Endodermal cell (in vitro differentiated cells): ENCODE data around the gene FTSJ1. TPM values are rescaled to one million over a fixed set of nuclear protein-coding genes. Genes with fewer than 3 reads are reported as not detected.

ENCODE experiments used
- DNase-seq: peaks from one replicate; pipeline ENCODE4 v3.0.0-alpha.2; 2017
- H3K27ac ChIP-seq: 2 replicates; pipeline ENCODE4 v1.5.1; 2013; ENCODE audit warnings: mild to moderate bottlenecking, low read depth, low read length, moderate library complexity
- H3K27me3 ChIP-seq: 2 replicates; pipeline ENCODE4 v1.6.1; 2013; ENCODE audit warnings: mild to moderate bottlenecking, low read length, moderate library complexity; ENCODE audit not compliant: insufficient read depth, control insufficient read depth, poor library complexity, severe bottlenecking
- H3K36me3 ChIP-seq: 2 replicates; pipeline ENCODE4 v1.7.0; 2013; ENCODE audit warnings: mild to moderate bottlenecking, low read length, moderate library complexity; ENCODE audit not compliant: control insufficient read depth, insufficient read depth
- H3K4me1 ChIP-seq: one replicate; pipeline ENCODE4 v1.7.0; 2013; ENCODE audit warnings: low read length; ENCODE audit not compliant: control insufficient read depth, insufficient read depth
- H3K4me3 ChIP-seq: 2 replicates; pipeline ENCODE4 v1.5.1; 2013; ENCODE audit warnings: mild to moderate bottlenecking, low read length, moderate library complexity
- H3K9ac ChIP-seq: 2 replicates; pipeline ENCODE4 v1.6.1; 2013; ENCODE audit warnings: mild to moderate bottlenecking, low read length, moderate library complexity; ENCODE audit not compliant: poor library complexity, severe bottlenecking; ENCODE audit errors: extremely low read depth
- H3K9me3 ChIP-seq: 2 replicates; pipeline ENCODE4 v1.6.1; 2013; ENCODE audit warnings: mild to moderate bottlenecking, low read length, moderate library complexity; ENCODE audit not compliant: control insufficient read depth
- H3K27ac Mint-ChIP-seq: 2 replicates; pipeline ENCODE4 v1.8.0; 2020; ENCODE audit warnings: mixed read lengths
- H3K27me3 Mint-ChIP-seq: 2 replicates; pipeline ENCODE4 v1.8.0; 2021; ENCODE audit warnings: mild to moderate bottlenecking, mixed read lengths; ENCODE audit not compliant: insufficient read depth
- H3K36me3 Mint-ChIP-seq: 2 replicates; pipeline ENCODE4 v1.8.0; 2020; ENCODE audit warnings: low read depth, mixed read lengths
- H3K4me1 Mint-ChIP-seq: 2 replicates; pipeline ENCODE4 v1.8.0; 2020; ENCODE audit warnings: mixed read lengths
- H3K4me3 Mint-ChIP-seq: 2 replicates; pipeline ENCODE4 v1.8.0; 2020; ENCODE audit warnings: mild to moderate bottlenecking, moderate library complexity, mixed read lengths
- H3K9me3 Mint-ChIP-seq: 2 replicates; pipeline ENCODE4 v1.8.0; 2020; ENCODE audit warnings: mild to moderate bottlenecking, mixed read lengths
- WGBS, 2 experiments: methylation state at CpG; one replicate each; pipeline versions ENCODE4 v1.1.5 to v1.1.7; 2013; ENCODE audit warnings: missing lambda C conversion rate in 2 of 2, mixed read lengths in 1 of 2; ENCODE audit not compliant: insufficient coverage in 1 of 2, insufficient read length in 1 of 2; 5-methylcytosine and 5-hydroxymethylcytosine counted together
- total RNA-seq, 2 donors: library from RNA; stranded (reverse); fragmentation: NEBNext Ultra II Directional in 1 of 2; extraction: Animal tissue kit (Norgen Biotek cat#: 25700) in 1 of 2; gene quantifications; 2 replicates in 1 of 2; 3 replicates in 1 of 2; pipeline ENCODE4 v1.2.1, GENCODE V29; 2021
- TF ChIP-seq, protein P1 (sequence below): fragments of 200-600 bp; sonication (generic); conservative IDR thresholded peaks from 2 replicates; pipeline ENCODE4 v1.5.0; 2021; ENCODE audit warnings: antibody characterized with exemption, mild to moderate bottlenecking

FTSJ1 gene
- total RNA-seq, 2 donors from 2014 or later = 47.3 to 54.3 TPM

DNA sequence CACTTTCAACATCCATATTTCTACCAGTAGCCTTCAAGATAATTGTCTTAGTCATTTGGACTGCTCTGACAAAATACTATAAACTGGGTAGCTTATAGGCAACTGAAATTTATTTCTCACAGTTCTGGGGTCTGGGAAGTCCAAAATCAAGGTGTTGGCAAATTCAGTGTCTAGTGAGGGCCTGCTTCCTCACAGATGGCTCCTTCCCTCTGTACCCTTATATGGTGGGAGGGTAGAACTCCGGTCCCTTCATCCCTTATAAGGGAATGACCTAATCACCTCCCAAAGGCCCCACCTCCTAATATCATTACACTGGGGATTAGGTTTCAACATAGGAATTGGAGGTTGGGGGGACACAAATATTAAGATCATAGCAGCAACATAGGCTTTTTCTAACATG lies 56.2 kb downstream of the FTSJ1 start:
- Mint-ChIP-seq H3K27me3 (no peaks in the 10 kb centered on the region), H3K4me1 (no peaks in the 10 kb centered on the region), H3K36me3 (peaks cover 17% of the 10 kb centered on the region), H3K4me3 (no peak overlapping the region), H3K9me3 (peaks cover 63% of the 10 kb centered on the region), H3K27ac (no peak overlapping the region)
- no peaks in the 10 kb centered on the region for H3K27me3 ChIP-seq
- H3K4me1 ChIP-seq = no peaks in the 10 kb centered on the region
- TF ChIP-seq, protein P1, sequence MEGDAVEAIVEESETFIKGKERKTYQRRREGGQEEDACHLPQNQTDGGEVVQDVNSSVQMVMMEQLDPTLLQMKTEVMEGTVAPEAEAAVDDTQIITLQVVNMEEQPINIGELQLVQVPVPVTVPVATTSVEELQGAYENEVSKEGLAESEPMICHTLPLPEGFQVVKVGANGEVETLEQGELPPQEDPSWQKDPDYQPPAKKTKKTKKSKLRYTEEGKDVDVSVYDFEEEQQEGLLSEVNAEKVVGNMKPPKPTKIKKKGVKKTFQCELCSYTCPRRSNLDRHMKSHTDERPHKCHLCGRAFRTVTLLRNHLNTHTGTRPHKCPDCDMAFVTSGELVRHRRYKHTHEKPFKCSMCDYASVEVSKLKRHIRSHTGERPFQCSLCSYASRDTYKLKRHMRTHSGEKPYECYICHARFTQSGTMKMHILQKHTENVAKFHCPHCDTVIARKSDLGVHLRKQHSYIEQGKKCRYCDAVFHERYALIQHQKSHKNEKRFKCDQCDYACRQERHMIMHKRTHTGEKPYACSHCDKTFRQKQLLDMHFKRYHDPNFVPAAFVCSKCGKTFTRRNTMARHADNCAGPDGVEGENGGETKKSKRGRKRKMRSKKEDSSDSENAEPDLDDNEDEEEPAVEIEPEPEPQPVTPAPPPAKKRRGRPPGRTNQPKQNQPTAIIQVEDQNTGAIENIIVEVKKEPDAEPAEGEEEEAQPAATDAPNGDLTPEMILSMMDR = no peak
- no peak for DNase-seq
- no CpG with 5 or more reads among the region's 1 CpG for WGBS, 2 experiments
- no peak overlapping the region for H3K4me3 ChIP-seq
- H3K27ac ChIP-seq = no peak overlapping the region
- no peaks in the 10 kb centered on the region for H3K9me3 ChIP-seq
- H3K9ac ChIP-seq = no peak overlapping the region
- peaks cover 12% of the 10 kb centered on the region for H3K36me3 ChIP-seq

DNA sequence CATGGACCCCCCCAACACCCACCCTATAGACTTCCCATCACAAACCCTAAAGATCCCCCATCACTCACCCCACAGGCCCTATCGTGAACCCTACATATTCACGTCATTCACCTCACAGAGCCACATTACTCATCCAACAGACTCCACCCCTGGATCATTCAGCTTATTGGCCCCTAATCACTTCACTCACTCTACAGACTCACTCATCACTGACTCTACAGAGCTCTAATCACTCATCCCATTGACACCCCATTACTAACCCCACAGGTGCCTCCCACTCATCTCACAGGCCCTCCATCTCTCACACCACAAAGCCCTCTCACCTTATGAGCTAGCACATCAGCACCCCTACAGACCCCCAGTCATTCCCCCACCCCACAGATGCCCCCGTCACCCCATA lies 57.2 kb downstream of the FTSJ1 start:
- Mint-ChIP-seq H3K36me3 (peaks cover 11% of the 10 kb centered on the region), H3K4me3 (no peak overlapping the region), H3K27me3 (no peaks in the 10 kb centered on the region), H3K9me3 (peaks cover 64% of the 10 kb centered on the region), H3K4me1 (no peaks in the 10 kb centered on the region), H3K27ac (no peak overlapping the region)
- DNase-seq = no peak
- no peaks in the 10 kb centered on the region for H3K4me1 ChIP-seq
- WGBS, 2 experiments = 98% methylated on average over 2 of the region's 3 CpGs; no CpG with 5 or more reads in 1 of the 2 experiments
- H3K4me3 ChIP-seq = no peak overlapping the region
- H3K9ac ChIP-seq = no peak overlapping the region
- no peak overlapping the region for H3K27ac ChIP-seq
- no peaks in the 10 kb centered on the region for H3K27me3 ChIP-seq
- H3K36me3 ChIP-seq = peaks cover 6% of the 10 kb centered on the region
- no peaks in the 10 kb centered on the region for H3K9me3 ChIP-seq
- TF ChIP-seq, protein P1 = no peak

Other genes starting within 250 kb of the FTSJ1 start
- not detected for gene SSX1, start 220.8 kb upstream of the FTSJ1 start, total RNA-seq
- gene SSX3, start 119.5 kb upstream of the FTSJ1 start, total RNA-seq = not detected
- 1 to 10 TPM in 1 of 2 donors, under 1 TPM in 1; 1.00 to 1.5 TPM for gene SSX4, start 92.7 kb upstream of the FTSJ1 start, total RNA-seq
- gene SSX4B, start 64.2 kb upstream of the FTSJ1 start, total RNA-seq = 1 to 10 TPM in 1 of 2 donors, under 1 TPM in 1; 1.00 to 1.5 TPM
- gene SLC38A5, start 5.9 kb upstream of the FTSJ1 start, total RNA-seq = 10 to 100 TPM; 22.4 to 40.7 TPM
- 10 to 100 TPM; 51.1 to 54.4 TPM for gene PORCN, start 32.8 kb downstream of the FTSJ1 start, total RNA-seq
- 100 to 1,000 TPM; 105 to 119 TPM for gene EBP, start 45.6 kb downstream of the FTSJ1 start, total RNA-seq
- 1 to 10 TPM; 7.0 to 7.6 TPM for gene TBC1D25, start 63.5 kb downstream of the FTSJ1 start, total RNA-seq
- 100 to 1,000 TPM; 183 to 189 TPM for gene RBM3, start 98.3 kb downstream of the FTSJ1 start, total RNA-seq
- 10 to 100 TPM; 51.3 to 51.9 TPM for gene WDR13, start 121.3 kb downstream of the FTSJ1 start, total RNA-seq
- gene WAS, start 207.6 kb downstream of the FTSJ1 start, total RNA-seq = under 1 TPM; 0.51 to 0.84 TPM
- 10 to 100 TPM in 1 of 2 donors, 1 to 10 TPM in 1; 7.8 to 10.6 TPM for gene SUV39H1, start 220.5 kb downstream of the FTSJ1 start, total RNA-seq